Measurements from ENCODE around the gene TENM4.

TENM4 gene

DNA sequence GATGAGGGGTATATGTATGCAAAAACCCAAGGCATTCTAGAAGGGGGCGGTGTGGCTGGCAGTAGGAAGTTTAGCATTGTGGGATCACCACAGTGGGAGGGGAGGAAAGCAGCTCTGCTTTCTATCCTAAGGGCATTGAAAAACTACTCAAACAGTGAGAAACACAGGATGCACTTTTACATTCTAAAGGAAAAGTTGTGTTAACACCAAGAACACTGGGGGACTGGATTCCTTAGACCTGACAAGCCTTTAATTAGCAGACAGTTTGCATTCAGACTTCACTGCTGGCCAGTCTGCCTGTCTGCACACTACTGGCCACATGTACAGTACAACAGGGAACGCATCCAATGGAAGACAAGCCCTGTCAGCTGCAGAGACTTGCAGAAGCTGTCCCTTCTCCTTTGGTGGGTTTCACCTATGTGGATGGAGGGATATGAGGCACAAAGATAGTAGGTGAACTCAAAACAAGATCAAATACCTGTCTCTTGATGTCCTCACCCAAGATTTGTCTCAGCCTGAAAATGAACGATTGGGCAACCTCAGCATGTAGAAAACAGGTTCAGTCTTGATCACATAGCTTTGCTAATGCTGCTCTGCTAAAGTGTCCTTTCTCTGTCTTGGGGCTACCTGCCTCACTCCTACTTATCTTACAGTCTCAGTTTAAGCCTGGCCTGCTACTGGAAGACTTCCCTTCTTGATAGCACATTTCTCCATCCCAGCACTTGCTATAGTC lies 64.8 kb downstream of the TENM4 start:
- TF ChIP-seq, protein P1, sequence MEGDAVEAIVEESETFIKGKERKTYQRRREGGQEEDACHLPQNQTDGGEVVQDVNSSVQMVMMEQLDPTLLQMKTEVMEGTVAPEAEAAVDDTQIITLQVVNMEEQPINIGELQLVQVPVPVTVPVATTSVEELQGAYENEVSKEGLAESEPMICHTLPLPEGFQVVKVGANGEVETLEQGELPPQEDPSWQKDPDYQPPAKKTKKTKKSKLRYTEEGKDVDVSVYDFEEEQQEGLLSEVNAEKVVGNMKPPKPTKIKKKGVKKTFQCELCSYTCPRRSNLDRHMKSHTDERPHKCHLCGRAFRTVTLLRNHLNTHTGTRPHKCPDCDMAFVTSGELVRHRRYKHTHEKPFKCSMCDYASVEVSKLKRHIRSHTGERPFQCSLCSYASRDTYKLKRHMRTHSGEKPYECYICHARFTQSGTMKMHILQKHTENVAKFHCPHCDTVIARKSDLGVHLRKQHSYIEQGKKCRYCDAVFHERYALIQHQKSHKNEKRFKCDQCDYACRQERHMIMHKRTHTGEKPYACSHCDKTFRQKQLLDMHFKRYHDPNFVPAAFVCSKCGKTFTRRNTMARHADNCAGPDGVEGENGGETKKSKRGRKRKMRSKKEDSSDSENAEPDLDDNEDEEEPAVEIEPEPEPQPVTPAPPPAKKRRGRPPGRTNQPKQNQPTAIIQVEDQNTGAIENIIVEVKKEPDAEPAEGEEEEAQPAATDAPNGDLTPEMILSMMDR (IDR thresholded peaks at IDR 0.05; ENCODE audit: low read depth, low read length, missing control alignments), result no peak
- no peaks in the 10 kb centered on the region for H3K27me3 ChIP-seq (replicated peaks)
- in situ Hi-C loops (cut with HindIII; ENCODE audit: low pct_ligation_motif_present, low sequenced_read_pairs), result no loop called here
- no peak for DNase-seq
- H3K36me3 ChIP-seq (replicated peaks), result no peaks in the 10 kb centered on the region
- H3K27ac ChIP-seq, result no peak overlapping the region
- H3K4me3 ChIP-seq (ENCODE audit: low read depth, low read length), result no peak overlapping the region

GRCh38 chr11:79374727-79375126 lies 66.1 kb downstream of the TENM4 start:
- Histone ChIP-seq H3K4me3 (ENCODE audit: low read depth, low read length) (no peak overlapping the region), H3K36me3 (replicated peaks) (no peaks in the 10 kb centered on the region), H3K27ac (no peak overlapping the region), H3K27me3 (replicated peaks) (no peaks in the 10 kb centered on the region)
- DNase-seq, result no peak
- TF ChIP-seq, protein P1 (IDR thresholded peaks at IDR 0.05; ENCODE audit: low read depth, low read length, missing control alignments), result no peak
- in situ Hi-C loops (cut with HindIII; ENCODE audit: low pct_ligation_motif_present, low sequenced_read_pairs), result no loop called here

- Histone ChIP-seq H3K27ac (no peak overlapping the region), H3K27me3 (replicated peaks) (no peaks in the 10 kb centered on the region), H3K36me3 (replicated peaks) (no peaks in the 10 kb centered on the region), H3K4me3 (ENCODE audit: low read depth, low read length) (no peak overlapping the region)
- TF ChIP-seq, protein P1 (IDR thresholded peaks at IDR 0.05; ENCODE audit: low read depth, low read length, missing control alignments), result no peak
- no peak for DNase-seq
- in situ Hi-C loops (cut with HindIII; ENCODE audit: low pct_ligation_motif_present, low sequenced_read_pairs), result no loop called here
These were observed 69.1 kb downstream of the TENM4 start for GRCh38 chr11:79371724-79372123.

DNA sequence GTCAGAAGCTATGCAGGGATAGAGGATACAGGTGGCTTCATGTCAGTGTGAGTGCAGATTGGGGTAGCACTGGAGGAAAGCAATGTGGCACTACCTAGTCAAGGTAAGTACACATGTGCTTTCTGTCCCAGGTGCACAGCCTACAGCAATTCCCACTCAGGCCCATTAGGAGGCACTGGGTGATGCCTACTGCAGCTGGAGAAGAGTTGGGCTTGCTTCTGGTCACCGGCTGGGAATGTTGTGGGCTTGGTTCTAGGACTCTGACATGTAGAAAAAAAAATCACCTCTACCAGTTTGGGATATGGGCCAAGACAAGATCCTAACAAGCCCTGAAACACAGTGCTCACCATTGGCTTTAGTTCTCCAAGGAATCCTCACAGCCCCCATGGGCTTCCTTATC lies 69.7 kb downstream of the TENM4 start:
- Histone ChIP-seq H3K36me3 (replicated peaks) (no peaks in the 10 kb centered on the region), H3K27ac (no peak overlapping the region), H3K27me3 (replicated peaks) (no peaks in the 10 kb centered on the region), H3K4me3 (ENCODE audit: low read depth, low read length) (no peak overlapping the region)
- TF ChIP-seq, protein P1 (IDR thresholded peaks at IDR 0.05; ENCODE audit: low read depth, low read length, missing control alignments), result peak; percentile 25
- DNase-seq, result no peak
- in situ Hi-C loops (cut with HindIII; ENCODE audit: low pct_ligation_motif_present, low sequenced_read_pairs), result no loop called here

DNA sequence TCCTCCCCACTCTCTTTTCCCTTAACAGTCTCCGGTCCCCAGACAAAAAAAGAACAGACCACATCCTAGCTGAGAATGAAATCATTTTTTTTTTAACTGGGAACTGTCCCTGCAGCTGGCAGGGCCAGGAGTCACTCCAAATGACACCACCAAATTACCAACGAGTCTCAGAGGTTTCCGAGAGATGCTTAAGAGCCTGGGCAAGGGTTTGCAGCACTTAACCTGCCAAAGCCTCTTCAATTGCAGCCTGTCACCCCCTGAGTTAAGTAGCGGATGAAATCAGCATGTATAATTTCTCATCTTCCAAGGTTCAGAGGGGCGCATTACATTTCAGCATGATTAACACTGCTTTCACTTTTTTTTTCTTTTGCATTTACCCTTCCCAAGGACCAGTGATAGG lies 71.8 kb downstream of the TENM4 start:
- Histone ChIP-seq H3K4me3 (ENCODE audit: low read depth, low read length) (no peak overlapping the region), H3K36me3 (replicated peaks) (no peaks in the 10 kb centered on the region), H3K27me3 (replicated peaks) (no peaks in the 10 kb centered on the region), H3K27ac (no peak overlapping the region)
- in situ Hi-C loops (cut with HindIII; ENCODE audit: low pct_ligation_motif_present, low sequenced_read_pairs), result no loop called here
- DNase-seq, result no peak
- TF ChIP-seq, protein P1 (IDR thresholded peaks at IDR 0.05; ENCODE audit: low read depth, low read length, missing control alignments), result no peak

DNA sequence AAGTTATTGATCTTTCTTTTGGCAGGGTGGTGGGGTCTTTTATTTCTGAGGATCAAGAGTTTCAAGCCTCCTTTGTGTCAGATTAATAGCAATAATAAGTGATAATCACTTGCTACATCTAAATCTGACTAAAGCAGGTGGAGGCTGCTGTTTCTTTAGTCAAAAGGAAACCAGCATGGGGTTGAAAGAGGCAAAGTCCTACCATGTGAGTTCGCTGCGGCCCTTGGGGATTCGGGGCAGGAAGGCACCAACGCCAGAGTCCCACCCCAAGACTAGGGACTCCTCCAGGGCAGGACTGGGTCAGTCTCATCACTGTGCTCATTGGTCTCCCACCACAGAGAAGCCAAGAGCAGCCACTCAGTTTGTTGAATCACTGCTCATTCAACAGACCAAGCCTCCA lies 73.0 kb downstream of the TENM4 start:
- Histone ChIP-seq H3K36me3 (replicated peaks) (no peaks in the 10 kb centered on the region), H3K27ac (no peak overlapping the region), H3K27me3 (replicated peaks) (no peaks in the 10 kb centered on the region), H3K4me3 (ENCODE audit: low read depth, low read length) (no peak overlapping the region)
- in situ Hi-C loops (cut with HindIII; ENCODE audit: low pct_ligation_motif_present, low sequenced_read_pairs), result no loop called here
- no peak for DNase-seq
- TF ChIP-seq, protein P1 (IDR thresholded peaks at IDR 0.05; ENCODE audit: low read depth, low read length, missing control alignments), result no peak

Measured in brain microvascular endothelial cell (primary cell).